ENCODE measurements around the gene UBE2G1. TPM values are rescaled to one million over a fixed set of nuclear protein-coding genes. Genes with fewer than 3 reads are reported as not detected.

The UBE2G1 gene
- total and polyA plus RNA-seq, 10 of the 15 experiments (the other 5 are each of a cell fraction or from before 2014, with no cell fraction given), result 24.4 to 139 (median 77.4) TPM

DNA sequence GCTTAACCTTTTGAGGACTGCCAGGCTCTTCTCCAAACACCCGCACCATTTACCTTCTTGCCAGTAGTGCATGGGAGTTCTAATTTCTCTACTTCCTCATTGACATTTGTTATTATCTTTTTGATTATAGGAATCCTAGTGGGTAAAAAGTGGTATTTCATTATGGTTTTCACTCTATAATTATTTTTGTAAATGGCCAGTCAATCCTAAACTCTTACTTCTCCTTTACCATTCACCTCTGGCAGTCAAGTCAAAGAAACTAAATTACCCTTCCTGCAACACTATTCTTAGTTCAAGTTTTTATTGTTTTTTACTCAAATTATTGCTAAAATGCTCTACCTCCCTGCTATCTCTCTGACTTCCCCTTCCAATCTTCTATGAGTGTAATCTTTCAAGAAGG lies 72.9 kb downstream of the UBE2G1 start (continued):
- TF ChIP-seq, protein P1, sequence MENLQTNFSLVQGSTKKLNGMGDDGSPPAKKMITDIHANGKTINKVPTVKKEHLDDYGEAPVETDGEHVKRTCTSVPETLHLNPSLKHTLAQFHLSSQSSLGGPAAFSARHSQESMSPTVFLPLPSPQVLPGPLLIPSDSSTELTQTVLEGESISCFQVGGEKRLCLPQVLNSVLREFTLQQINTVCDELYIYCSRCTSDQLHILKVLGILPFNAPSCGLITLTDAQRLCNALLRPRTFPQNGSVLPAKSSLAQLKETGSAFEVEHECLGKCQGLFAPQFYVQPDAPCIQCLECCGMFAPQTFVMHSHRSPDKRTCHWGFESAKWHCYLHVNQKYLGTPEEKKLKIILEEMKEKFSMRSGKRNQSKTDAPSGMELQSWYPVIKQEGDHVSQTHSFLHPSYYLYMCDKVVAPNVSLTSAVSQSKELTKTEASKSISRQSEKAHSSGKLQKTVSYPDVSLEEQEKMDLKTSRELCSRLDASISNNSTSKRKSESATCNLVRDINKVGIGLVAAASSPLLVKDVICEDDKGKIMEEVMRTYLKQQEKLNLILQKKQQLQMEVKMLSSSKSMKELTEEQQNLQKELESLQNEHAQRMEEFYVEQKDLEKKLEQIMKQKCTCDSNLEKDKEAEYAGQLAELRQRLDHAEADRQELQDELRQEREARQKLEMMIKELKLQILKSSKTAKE (IDR thresholded peaks at IDR 0.05; ENCODE audit: low read depth, poor library complexity, severe bottlenecking), result peak; percentile 29

DNA sequence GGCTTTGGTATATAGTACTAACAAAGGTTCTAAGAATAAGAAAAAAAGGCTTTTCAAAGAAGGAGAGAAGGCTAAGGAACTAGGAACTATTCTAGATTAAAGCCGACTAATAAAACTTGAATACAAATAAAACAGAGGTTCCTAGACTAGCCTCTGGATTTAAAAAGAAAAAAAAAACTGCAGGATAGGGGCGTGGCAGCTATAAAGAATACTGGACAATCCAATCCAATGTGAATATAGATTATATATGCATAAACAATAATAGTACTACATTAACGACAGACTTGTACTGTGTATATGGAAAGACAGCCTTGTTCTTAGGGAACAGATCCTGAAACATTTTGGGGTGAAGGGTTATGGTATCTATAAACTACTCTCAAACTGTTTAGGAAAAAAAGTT lies 78.8 kb downstream of the UBE2G1 start:
- BruUV-seq (replicated peaks), result TSS peak; percentile 9
- Histone ChIP-seq H3K9ac (ENCODE audit: control insufficient read depth, insufficient read depth, low read length) (no peak overlapping the region), H3K4me3 (no peak overlapping the region), H3K79me2 (ENCODE audit: control insufficient read depth, insufficient read depth, low read length) (peaks cover 6% of the 10 kb centered on the region), H3K4me2 (ENCODE audit: control insufficient read depth, insufficient read depth) (no peak overlapping the region), H4K20me1 (ENCODE audit: control insufficient read depth, insufficient read depth) (no peaks in the 10 kb centered on the region), H2AFZ (ENCODE audit: control insufficient read depth, low read depth, low read length) (no peak overlapping the region), H3K9me3 (replicated peaks; ENCODE audit: control insufficient read depth, insufficient read depth, low read length) (no peaks in the 10 kb centered on the region), H3K36me3 (ENCODE audit: control insufficient read depth in 2 of 2, insufficient read depth in 2 of 2, low read length in 1 of 2) (peaks cover 0 to 29% of the 10 kb centered on the region in 2 experiments; a peak in 3 of 4 replicates), H3K4me1 (ENCODE audit: control insufficient read depth, insufficient read depth, low read length) (no peaks in the 10 kb centered on the region), H3K27me3 (replicated peaks in 1 of 2; ENCODE audit: control insufficient read depth in 2 of 2, insufficient read depth in 2 of 2, low read length in 1 of 2) (no peaks in the 10 kb centered on the region), H3K27ac (ENCODE audit: control insufficient read depth, insufficient read depth) (no peak overlapping the region)
- CTCF ChIA-PET, result no interaction called here
- DNase-seq (ENCODE audit: low read depth, low spot score) (no peak), ATAC-seq (no peak), FAIRE-seq (no peak)
- in situ Hi-C loops (cut with MboI), result no loop called here
- POLR2A ChIA-PET, result no interaction called here
- intact Hi-C loops (cut with micrococcal nuclease; ENCODE audit: unreplicated experiment), result no loop called here
- RAD21 ChIA-PET (ENCODE audit: unreplicated experiment), result no interaction called here
- WGBS (ENCODE audit: insufficient coverage, insufficient replicate concordance, low lambda C conversion rate, missing lambda C conversion rate), result 97% methylated on average over 3 of the region's 3 CpGs
- SMC1A ChIA-PET (ENCODE audit: uncharacterized antibody, unreplicated experiment), result interaction anchor here (1.3 kb wide), 1 partner anchor 36 kb away, joined by 3 read pairs; no protein-coding TSS in a partner anchor
- TF ChIP-seq ESRRA (IDR thresholded peaks at IDR 0.05; ENCODE audit: low read length) (no peak), RFX5 (IDR thresholded peaks at IDR 0.05; ENCODE audit: low read depth, low read length) (no peak), ZNF274 (IDR thresholded peaks at IDR 0.05; ENCODE audit: insufficient read depth, insufficient read length) (no peak), MEF2A (IDR thresholded peaks at IDR 0.05; ENCODE audit: insufficient read depth, low read depth, low read length) (no peak), SUPT20H (IDR thresholded peaks at IDR 0.05; ENCODE audit: borderline replicate concordance, control insufficient read depth, low read depth, low read length) (no peak), MAX (IDR thresholded peaks at IDR 0.05; ENCODE audit: low read depth, low read length) (no peak), CHD1 (IDR thresholded peaks at IDR 0.05; ENCODE audit: low read depth, low read length) (no peak), BCLAF1 (IDR thresholded peaks at IDR 0.05) (no peak), NBN (IDR thresholded peaks at IDR 0.05) (no peak), ASH2L (IDR thresholded peaks at IDR 0.05; ENCODE audit: borderline replicate concordance, low read depth) (no peak), CREB1 (IDR thresholded peaks at IDR 0.05; ENCODE audit: low read depth) (no peak), ZBTB4 (CRISPR knock-in tag; IDR thresholded peaks at IDR 0.05) (no peak)
